NCI-H2196 treated with DMSO at 0.1 percent for 48 hours (cell line): ENCODE measurements around the gene MTHFD1L.
"Not testable (repeated sequence)": the region's sequence is repeated elsewhere in the genome, so short reads cannot be mapped to it uniquely, and the experiment has no call there.

ENCODE experiments used
- DNase-seq: peaks from one replicate; lab custom pipeline; 2025; ENCODE audit not compliant: unreplicated experiment; lab: John Stamatoyannopoulos, UW

MTHFD1L gene

GRCh38 chr6:151063352-151063751 lies 197.8 kb downstream of the MTHFD1L start:
- DNase-seq: no peak

GRCh38 chr6:151063842-151064647 lies 198.5 kb downstream of the MTHFD1L start:
- DNase-seq: no peak

GRCh38 chr6:151065027-151065815 lies 199.7 kb downstream of the MTHFD1L start:
- DNase-seq: no peak

- DNase-seq: peak; percentile 77
Observed at GRCh38 chr6:151067684-151068596, 202.4 kb downstream of the MTHFD1L start.

GRCh38 chr6:151068761-151069312 lies 203.3 kb downstream of the MTHFD1L start:
- DNase-seq: no peak

- no peak for DNase-seq
Observed at GRCh38 chr6:151069641-151070040, 204.1 kb downstream of the MTHFD1L start.

GRCh38 chr6:151070631-151071051 lies 205.1 kb downstream of the MTHFD1L start:
- no peak for DNase-seq

- DNase-seq: no peak
Observed at GRCh38 chr6:151071295-151071694, 205.8 kb downstream of the MTHFD1L start.

GRCh38 chr6:151073146-151073545 lies 207.6 kb downstream of the MTHFD1L start:
- no peak for DNase-seq

GRCh38 chr6:151073701-151074100 lies 208.2 kb downstream of the MTHFD1L start:
- no peak for DNase-seq

- DNase-seq: no peak
Observed at GRCh38 chr6:151075005-151075404, 209.5 kb downstream of the MTHFD1L start.

- no peak for DNase-seq
Observed at GRCh38 chr6:151075527-151075926, 210.0 kb downstream of the MTHFD1L start.

- no peak for DNase-seq
Observed at GRCh38 chr6:151075930-151076555, 210.5 kb downstream of the MTHFD1L start.

GRCh38 chr6:151078655-151079054 lies 213.2 kb downstream of the MTHFD1L start:
- no peak for DNase-seq

- no peak for DNase-seq
Observed at GRCh38 chr6:151081656-151082055, 216.2 kb downstream of the MTHFD1L start.

GRCh38 chr6:151082079-151082478 lies 216.6 kb downstream of the MTHFD1L start:
- DNase-seq: no peak

GRCh38 chr6:151084275-151084674 lies 218.8 kb downstream of the MTHFD1L start:
- DNase-seq: no peak

- not testable (repeated sequence) for DNase-seq
Observed at GRCh38 chr6:151087055-151087454, 221.6 kb downstream of the MTHFD1L start.

- no peak for DNase-seq
Observed at GRCh38 chr6:151087861-151088598, 222.5 kb downstream of the MTHFD1L start.

- no peak for DNase-seq
Observed at GRCh38 chr6:151088599-151088935, 223.1 kb downstream of the MTHFD1L start.
